Esophagus squamous epithelium (tissue), 5 donors: ENCODE measurements around the gene DEPP1. TPM values are rescaled to one million over a fixed set of nuclear protein-coding genes. Genes with fewer than 3 reads are reported as not detected.

Source experiments
- DNase-seq: peaks from one replicate; lab custom pipeline; 2025; lab: John Stamatoyannopoulos, UW
- H3K27ac ChIP-seq, 4 donors: fragments of 200-600 bp; sonication (generic); one replicate each; pipeline ENCODE4 v1.5.1; 2016 to 2019; ENCODE audit warnings: mild to moderate bottlenecking in 1 of 4
- H3K27me3 ChIP-seq, 4 donors: fragments of 200-600 bp; sonication (generic); 1 replicate in 3 of 4; 2 replicates in 1 of 4; pipeline versions ENCODE4 v1.5.1 to v1.6.0; 2017 to 2021; ENCODE audit warnings: antibody characterized with exemption in 1 of 4
- H3K36me3 ChIP-seq, 3 donors: fragments of 200-600 bp; sonication (generic); one replicate each; pipeline ENCODE4 v1.5.1; 2016 to 2019
- H3K4me1 ChIP-seq, 3 donors: fragments of 200-600 bp; sonication (generic); one replicate each; pipeline ENCODE4 v1.5.1; 2017 to 2019
- H3K4me3 ChIP-seq, 4 donors: fragments of 200-600 bp; sonication (generic); 1 replicate in 3 of 4; 2 replicates in 1 of 4; pipeline ENCODE4 v1.5.1; 2016 to 2019; ENCODE audit warnings: mild to moderate bottlenecking in 2 of 4, moderate library complexity in 1 of 4
- H3K9me3 ChIP-seq, 3 donors: fragments of 200-600 bp; sonication (generic); one replicate each; pipeline ENCODE4 v1.5.1; 2016 to 2019
- CTCF ChIP-seq, 6 experiments: fragments of 450-650 bp in 4 of 6; fragments of 200-600 bp in 2 of 6; sonication (generic) in 2 of 6; IDR thresholded peaks; one replicate each; pipeline ENCODE4 v1.5.1; 2016 to 2019; ENCODE audit warnings: antibody characterized with exemption in 6 of 6, mild to moderate bottlenecking in 4 of 6, moderate library complexity in 4 of 6
- POLR2A ChIP-seq, 4 donors: fragments of 450-650 bp; IDR thresholded peaks; one replicate each; pipeline ENCODE4 v1.6.1; 2017; ENCODE audit warnings: antibody characterized with exemption in 4 of 4, mild to moderate bottlenecking in 4 of 4, moderate library complexity in 3 of 4
- WGBS, 2 donors: methylation state at CpG; one replicate each; pipeline ENCODE4 v1.1.5; 2018; 5-methylcytosine and 5-hydroxymethylcytosine counted together
- intact Hi-C: fragments of 100-400 bp; cut with DNase I; formaldehyde crosslinking; loops from one replicate; pipeline ENCODE4 v1.15.0; 2022
- total RNA-seq, 4 donors: library from RNA; depleted of rRNA; stranded (reverse); fragments of >200 nt; gene quantifications; one replicate each; pipeline ENCODE4 v1.1.0, GENCODE V29; 2016
- donor health status: DM: yes; HTN: yes; CAD: no.

DEPP1 gene
- total RNA-seq, 4 donors from 2014 or later = 2.5 to 116 (median 27.5) TPM

DNA sequence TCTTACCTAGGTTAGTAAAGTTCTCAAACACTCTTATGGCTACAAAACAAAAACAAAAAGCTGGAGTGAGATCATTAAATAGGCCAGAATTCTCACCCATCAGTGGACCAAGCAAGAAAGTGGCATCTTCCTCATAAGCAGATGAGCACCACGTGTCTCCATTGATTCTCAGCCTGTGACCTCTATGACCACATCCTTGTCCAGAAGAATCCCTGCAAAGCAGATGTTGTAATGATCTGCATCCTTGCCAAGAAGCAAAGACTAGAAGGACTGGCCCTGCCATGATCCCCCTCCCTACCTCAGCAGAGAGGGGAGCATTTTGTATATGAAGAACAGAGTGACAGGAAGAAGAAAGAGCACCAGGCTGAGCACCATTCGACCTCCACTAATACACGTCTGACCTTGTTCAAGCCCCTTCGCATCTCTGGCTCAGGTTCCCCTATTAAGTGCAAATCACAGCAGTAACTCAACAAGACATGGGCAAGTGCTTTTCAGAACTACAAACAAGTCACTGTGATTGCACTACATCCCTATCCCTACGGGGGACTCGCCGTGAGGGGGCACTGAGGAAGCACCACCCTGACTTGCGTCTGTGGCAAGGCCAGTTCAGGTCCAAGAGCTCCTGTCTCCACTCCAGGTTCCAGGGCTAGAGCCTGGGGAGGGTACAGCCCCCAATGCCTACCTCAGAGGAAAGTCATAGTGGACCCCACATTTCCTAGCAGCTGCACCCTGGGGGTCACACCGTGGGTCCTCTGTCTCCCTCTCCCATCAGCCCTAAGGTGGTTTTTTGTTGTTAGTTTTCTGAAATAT lies 41.2 kb downstream of the DEPP1 start:
- Histone ChIP-seq H3K36me3 (no peaks in the 10 kb centered on the region), H3K4me1 (peaks cover 0 to 23% (median 10%) of the 10 kb centered on the region in 3 donors), H3K4me3 (no peak overlapping the region), H3K9me3 (no peaks in the 10 kb centered on the region), H3K27ac (no peak overlapping the region), H3K27me3 (no peaks in the 10 kb centered on the region)
- no peak for DNase-seq
- TF ChIP-seq POLR2A (IDR thresholded peaks at IDR 0.05) (no peak), CTCF (IDR thresholded peaks at IDR 0.05) (no peak)
- intact Hi-C loops = no loop called here
- WGBS, 2 donors = 77 to 84% methylated on average over 9 of the region's 9 CpGs

- 71 to 85% methylated on average over 3 of the region's 7 CpGs for WGBS, 2 donors
- Histone ChIP-seq H3K9me3 (no peaks in the 10 kb centered on the region), H3K4me3 (no peak overlapping the region), H3K27ac (peak overlapping the region in 3 of 4 donors; percentile 17 to 43 (median 39)), H3K27me3 (no peaks in the 10 kb centered on the region), H3K4me1 (peaks cover 0 to 25% (median 10%) of the 10 kb centered on the region in 3 donors), H3K36me3 (no peaks in the 10 kb centered on the region)
- intact Hi-C loops = no loop called here
- no peak for TF ChIP-seq CTCF (IDR thresholded peaks at IDR 0.05)
- no peak for TF ChIP-seq POLR2A (IDR thresholded peaks at IDR 0.05)
- DNase-seq = no peak
Measured at GRCh38 chr10:44936314-44936975, 42.2 kb downstream of the DEPP1 start.

DNA sequence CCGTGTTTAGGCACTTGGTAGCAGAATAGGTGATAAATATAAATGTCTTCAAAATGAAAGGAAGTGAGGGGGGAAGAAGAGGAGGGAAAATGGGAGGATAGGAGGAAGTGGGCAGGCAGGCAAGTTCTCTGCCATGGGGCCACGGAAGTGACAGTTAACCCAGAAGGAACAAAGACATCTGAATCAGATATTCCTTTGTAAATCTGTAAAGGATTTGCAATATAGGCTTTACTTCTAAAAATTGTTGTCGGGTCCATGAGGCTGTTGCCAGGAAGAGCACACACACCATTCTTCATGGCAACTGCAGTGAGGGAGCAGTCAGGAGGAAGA lies 42.7 kb downstream of the DEPP1 start:
- peaks cover 0 to 25% (median 10%) of the 10 kb centered on the region in 3 donors for H3K4me1 ChIP-seq
- 57 to 60% methylated on average over 3 of the region's 3 CpGs for WGBS, 2 donors
- H3K27me3 ChIP-seq = no peaks in the 10 kb centered on the region
- intact Hi-C loops = no loop called here
- DNase-seq = no peak
- peak overlapping the region in 3 of 4 donors; percentile 17 to 43 (median 39) for H3K27ac ChIP-seq
- H3K9me3 ChIP-seq = no peaks in the 10 kb centered on the region
- H3K36me3 ChIP-seq = no peaks in the 10 kb centered on the region
- TF ChIP-seq CTCF (IDR thresholded peaks at IDR 0.05) = no peak
- TF ChIP-seq POLR2A (IDR thresholded peaks at IDR 0.05) = no peak
- no peak overlapping the region for H3K4me3 ChIP-seq

GRCh38 chr10:44935201-44935965 lies 43.2 kb downstream of the DEPP1 start:
- Histone ChIP-seq H3K36me3 (no peaks in the 10 kb centered on the region), H3K27ac (peak overlapping the region in 2 of 4 donors; percentile 39 to 43), H3K4me3 (no peak overlapping the region), H3K27me3 (no peaks in the 10 kb centered on the region), H3K4me1 (peaks cover 0 to 25% (median 10%) of the 10 kb centered on the region in 3 donors), H3K9me3 (no peaks in the 10 kb centered on the region)
- no peak for DNase-seq
- no peak for TF ChIP-seq POLR2A (IDR thresholded peaks at IDR 0.05)
- no peak for TF ChIP-seq CTCF (IDR thresholded peaks at IDR 0.05)
- 13 to 54% methylated on average over 1 to 4 of the region's 9 CpGs for WGBS, 2 donors
- intact Hi-C loops = no loop called here
